Fibroblast of the aortic adventitia (primary cell): ENCODE measurements around the gene SOX18. TPM values are rescaled to one million over a fixed set of nuclear protein-coding genes. Genes with fewer than 3 reads are reported as not detected.
A peak's percentile ranks its signal among the peaks of the same experiment; 100 is the strongest.

ENCODE experiments used
- DNase-seq: peaks from one replicate; pipeline ENCODE4 v3.0.0-alpha.2; 2010; ENCODE audit warnings: low read depth
- H3K4me3 ChIP-seq: 2 replicates; pipeline ENCODE4 v1.5.1; 2011; ENCODE audit warnings: low read depth, mild to moderate bottlenecking, control low read depth, low read length, moderate library complexity
- total RNA-seq: library from RNA; depleted of rRNA; stranded (reverse); fragments of >200 nt; gene quantifications from 2 replicates; pipeline ENCODE4 v1.2.3, GENCODE V29; 2012; ENCODE audit warnings: low replicate concordance
- TF ChIP-seq, protein P1 (sequence below): IDR thresholded peaks from 2 replicates; pipeline ENCODE4 v1.5.1; 2011; ENCODE audit warnings: mild to moderate bottlenecking, low read length, control low read depth, inconsistent platforms; ENCODE audit not compliant: insufficient read depth

Gene SOX18
- total RNA-seq, 1 donor: not detected

DNA sequence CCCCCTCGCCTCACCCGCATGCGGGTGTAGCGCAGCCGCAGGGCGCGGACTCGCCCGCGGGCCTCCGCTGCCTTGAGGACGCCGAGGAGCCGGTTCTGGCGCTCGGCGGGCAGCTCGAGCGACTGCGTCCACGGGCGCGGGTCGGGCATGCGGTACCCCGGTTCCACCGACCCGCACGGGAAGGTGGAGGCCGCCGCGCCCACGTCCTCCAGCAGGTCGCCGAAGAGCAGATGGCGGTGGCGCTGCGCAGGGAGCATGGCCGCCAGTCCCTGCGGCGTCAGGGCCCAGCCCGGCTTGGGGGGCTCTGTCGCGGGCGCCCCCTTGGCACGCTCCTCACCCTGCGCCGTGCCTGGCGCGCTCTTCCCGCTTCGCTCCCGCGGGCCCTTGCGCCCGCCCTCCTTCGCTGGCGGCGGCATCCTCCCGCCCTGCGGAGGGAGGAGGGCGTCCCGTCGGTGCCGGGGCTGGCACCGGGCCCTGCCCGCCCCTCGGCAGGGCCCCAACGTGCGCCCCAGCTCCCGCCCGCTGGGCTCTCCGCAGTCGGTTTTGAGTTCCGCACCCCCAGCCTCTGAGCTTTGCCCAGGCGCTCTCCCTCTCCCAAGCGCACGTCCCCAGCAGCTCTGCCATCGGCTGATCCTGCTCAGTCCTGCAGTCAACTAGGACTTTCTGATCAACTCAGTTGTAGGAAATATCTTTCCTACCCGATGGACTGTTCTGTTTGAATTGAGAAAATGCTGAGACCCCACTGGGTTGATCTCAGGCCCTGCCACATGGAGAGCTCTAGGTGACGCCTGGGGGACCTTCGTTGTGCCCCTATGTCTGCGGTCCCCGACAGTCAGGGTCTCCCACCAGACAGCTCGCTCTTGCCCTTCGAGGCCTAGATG is 34.6 kb upstream of the SOX18 start, which contains the start of gene LKAAEAR1:
Gene LKAAEAR1, minus strand, starts transcription at position 595 of the 881 bp plus-strand sequence. Its CDS starts 179 bp downstream, at position 416.
- DNase-seq: no peak
- TF ChIP-seq, protein P1, sequence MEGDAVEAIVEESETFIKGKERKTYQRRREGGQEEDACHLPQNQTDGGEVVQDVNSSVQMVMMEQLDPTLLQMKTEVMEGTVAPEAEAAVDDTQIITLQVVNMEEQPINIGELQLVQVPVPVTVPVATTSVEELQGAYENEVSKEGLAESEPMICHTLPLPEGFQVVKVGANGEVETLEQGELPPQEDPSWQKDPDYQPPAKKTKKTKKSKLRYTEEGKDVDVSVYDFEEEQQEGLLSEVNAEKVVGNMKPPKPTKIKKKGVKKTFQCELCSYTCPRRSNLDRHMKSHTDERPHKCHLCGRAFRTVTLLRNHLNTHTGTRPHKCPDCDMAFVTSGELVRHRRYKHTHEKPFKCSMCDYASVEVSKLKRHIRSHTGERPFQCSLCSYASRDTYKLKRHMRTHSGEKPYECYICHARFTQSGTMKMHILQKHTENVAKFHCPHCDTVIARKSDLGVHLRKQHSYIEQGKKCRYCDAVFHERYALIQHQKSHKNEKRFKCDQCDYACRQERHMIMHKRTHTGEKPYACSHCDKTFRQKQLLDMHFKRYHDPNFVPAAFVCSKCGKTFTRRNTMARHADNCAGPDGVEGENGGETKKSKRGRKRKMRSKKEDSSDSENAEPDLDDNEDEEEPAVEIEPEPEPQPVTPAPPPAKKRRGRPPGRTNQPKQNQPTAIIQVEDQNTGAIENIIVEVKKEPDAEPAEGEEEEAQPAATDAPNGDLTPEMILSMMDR: no peak
- peak within 1 kb of the TSS; percentile 58 for H3K4me3 ChIP-seq

GRCh38 chr20:64083378-64083803 is 34.0 kb upstream of the SOX18 start:
- peak; percentile 54 for DNase-seq
- TF ChIP-seq, protein P1: peak; percentile 64
- peak overlapping the region; percentile 58 for H3K4me3 ChIP-seq

DNA sequence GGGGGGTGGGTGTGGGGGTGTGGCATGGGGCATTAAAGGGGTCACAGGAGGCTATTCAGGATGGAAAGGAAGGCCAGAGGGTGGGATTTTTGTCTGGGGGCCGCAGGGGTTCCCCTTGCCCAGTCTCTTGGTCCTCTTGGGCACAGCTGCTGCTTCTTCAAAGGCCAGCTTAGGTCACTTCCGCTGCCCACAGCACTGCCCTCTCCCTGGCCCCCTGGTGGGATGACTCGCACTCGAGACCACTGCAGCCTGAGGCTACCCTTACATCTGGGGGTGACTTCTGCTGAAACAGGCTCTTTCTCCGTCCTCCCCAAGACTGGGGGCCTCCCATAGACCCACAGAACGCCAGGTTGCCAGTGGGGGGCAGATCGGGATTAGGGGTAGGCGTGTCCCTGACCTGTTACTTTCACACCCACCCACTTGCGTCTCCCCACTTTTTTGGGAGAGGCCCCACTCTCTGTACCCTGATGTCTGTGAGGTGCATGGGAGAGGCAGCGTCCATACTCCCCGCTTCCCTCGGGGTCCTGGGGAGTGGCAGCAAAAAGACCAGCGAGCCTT is 33.5 kb upstream of the SOX18 start:
- TF ChIP-seq, protein P1: no peak
- DNase-seq: no peak
- no peak overlapping the region for H3K4me3 ChIP-seq

DNA sequence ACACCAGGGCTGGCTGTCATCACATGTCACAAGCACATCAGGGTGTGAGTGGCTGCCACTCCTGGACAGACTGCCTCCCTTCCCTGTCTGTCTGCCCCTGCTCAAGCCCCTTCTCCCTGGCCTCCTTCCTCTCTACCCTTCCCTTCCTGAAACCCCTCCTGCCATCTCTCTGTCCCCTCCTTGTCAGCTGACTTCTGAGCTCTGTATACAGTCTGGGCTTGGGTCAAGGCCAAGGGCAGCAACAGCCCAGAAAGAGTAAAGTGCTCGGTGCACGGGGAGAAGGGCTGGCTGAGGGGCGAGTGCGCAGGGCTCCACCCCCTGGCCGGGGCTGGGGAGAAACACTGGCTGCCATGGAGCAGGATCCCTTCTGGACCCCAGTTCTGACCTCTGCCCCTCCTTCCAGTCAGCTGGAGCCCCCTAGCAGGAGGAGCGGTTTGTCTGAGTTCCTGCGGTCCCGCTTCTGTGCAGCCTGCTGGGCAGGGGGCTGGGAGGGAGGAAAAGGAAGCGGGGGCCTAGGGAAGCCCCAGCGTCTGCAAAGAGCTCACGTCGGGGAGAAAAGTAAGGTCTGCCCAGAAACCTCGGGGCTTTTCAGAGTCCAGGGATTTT is 32.8 kb upstream of the SOX18 start:
- H3K4me3 ChIP-seq: no peak overlapping the region
- no peak for DNase-seq
- TF ChIP-seq, protein P1: no peak

GRCh38 chr20:64081624-64081964 is 32.2 kb upstream of the SOX18 start:
- no peak overlapping the region for H3K4me3 ChIP-seq
- DNase-seq: no peak
- TF ChIP-seq, protein P1: no peak

GRCh38 chr20:64080813-64081623 is 31.6 kb upstream of the SOX18 start:
- no peak overlapping the region for H3K4me3 ChIP-seq
- DNase-seq: no peak
- TF ChIP-seq, protein P1: no peak
